NB4 (cell line): ENCODE measurements around the gene MTERF1.
A peak's percentile ranks its signal among the peaks of the same experiment; 100 is the strongest.

Source experiments
- DNase-seq: peaks from one replicate; pipeline ENCODE4 v3.0.0; 2010; ENCODE audit warnings: low read depth
- H3K4me3 ChIP-seq: one replicate; pipeline ENCODE4 v1.5.1; 2011; ENCODE audit warnings: mild to moderate bottlenecking, low read depth, low read length, moderate library complexity
- CTCF ChIP-seq: IDR thresholded peaks from one replicate; pipeline ENCODE4 v1.5.1; 2012; ENCODE audit warnings: low read depth, low read length
- MAX ChIP-seq: IDR thresholded peaks from 2 replicates; pipeline ENCODE4 v1.6.1; 2011; ENCODE audit warnings: low read depth, low read length
- MYC ChIP-seq: IDR thresholded peaks from 2 replicates; pipeline ENCODE4 v1.6.1; 2011; ENCODE audit warnings: low read depth, low read length
- POLR2A ChIP-seq: IDR thresholded peaks from 2 replicates; pipeline ENCODE4 v1.6.1; 2011; ENCODE audit warnings: mild to moderate bottlenecking; ENCODE audit not compliant: insufficient read length; ENCODE audit errors: extremely low read depth

MTERF1 gene

GRCh38 chr7:91883676-91884362, 3.3 kb upstream of the MTERF1 start:
- TF ChIP-seq MAX (no peak), POLR2A (no peak), MYC (no peak), CTCF (no peak)
- DNase-seq = no peak
- no peak overlapping the region for H3K4me3 ChIP-seq

GRCh38 chr7:91880016-91880412, 488 bp downstream of the MTERF1 start:
- DNase-seq = no peak
- no peak for TF ChIP-seq CTCF
- H3K4me3 ChIP-seq = peak overlapping the region; percentile 90

- TF ChIP-seq POLR2A (no peak), MYC (no peak), MAX (no peak), CTCF (no peak)
- H3K4me3 ChIP-seq = no peak overlapping the region
- no peak for DNase-seq
These were observed 3.9 kb downstream of the MTERF1 start for GRCh38 chr7:91876391-91877133.

- no peak for TF ChIP-seq POLR2A
- TF ChIP-seq MYC = no peak
- no peak for TF ChIP-seq CTCF
- no peak for TF ChIP-seq MAX
- DNase-seq = peak; percentile 30
- no peak overlapping the region for H3K4me3 ChIP-seq
These were observed 4.7 kb downstream of the MTERF1 start for GRCh38 chr7:91875851-91876250.

GRCh38 chr7:91872928-91873327, 7.6 kb downstream of the MTERF1 start:
- H3K4me3 ChIP-seq = no peak overlapping the region
- no peak for DNase-seq
- no peak for TF ChIP-seq MAX
- no peak for TF ChIP-seq MYC
- TF ChIP-seq POLR2A = no peak
- no peak for TF ChIP-seq CTCF
